ENCODE results near the gene PTPRM.

PTPRM gene

GRCh38 chr18:7618891-7619442 is 51.9 kb downstream of the PTPRM start:
- Mint-ChIP-seq H3K27ac (no peak overlapping the region), H3K9me3 (no peaks in the 10 kb centered on the region), H3K4me1 (no peaks in the 10 kb centered on the region), H3K27me3 (no peaks in the 10 kb centered on the region), H3K36me3 (no peaks in the 10 kb centered on the region), H3K4me3 (no peak overlapping the region)
- CTCF ChIA-PET: no interaction called here
- no peak for DNase-seq

GRCh38 chr18:7619676-7620075 is 52.6 kb downstream of the PTPRM start:
- Mint-ChIP-seq H3K4me1 (no peaks in the 10 kb centered on the region), H3K27me3 (no peaks in the 10 kb centered on the region), H3K36me3 (no peaks in the 10 kb centered on the region), H3K27ac (no peak overlapping the region), H3K9me3 (no peaks in the 10 kb centered on the region), H3K4me3 (no peak overlapping the region)
- no peak for DNase-seq
- CTCF ChIA-PET: interaction anchor here (0.6 kb wide), 1 partner anchor 41 kb away, joined by 3 read pairs; no protein-coding TSS in a partner anchor

DNA sequence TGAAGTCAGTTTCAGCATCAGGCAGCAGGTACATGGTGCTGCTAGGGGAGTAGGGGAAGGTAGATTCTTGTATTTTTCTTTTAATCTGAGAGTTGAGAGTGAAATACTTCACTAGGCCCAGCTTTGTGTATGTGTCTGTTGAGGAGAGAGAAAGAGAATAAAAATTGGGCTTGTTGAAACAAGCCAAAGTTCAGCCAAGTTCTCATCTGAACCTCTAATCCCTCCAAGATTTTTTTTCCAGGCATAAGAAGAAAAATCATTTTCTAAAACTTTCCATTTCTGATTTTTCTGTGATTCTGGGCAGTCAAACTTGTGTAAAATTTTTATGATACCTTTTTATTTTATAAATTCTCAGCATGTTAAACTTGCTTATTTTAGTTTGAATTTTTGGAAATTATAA is 55.6 kb downstream of the PTPRM start:
- Mint-ChIP-seq H3K27ac (no peak overlapping the region), H3K4me1 (no peaks in the 10 kb centered on the region), H3K9me3 (no peaks in the 10 kb centered on the region), H3K4me3 (no peak overlapping the region), H3K36me3 (no peaks in the 10 kb centered on the region), H3K27me3 (no peaks in the 10 kb centered on the region)
- DNase-seq: no peak
- CTCF ChIA-PET: no interaction called here

- Mint-ChIP-seq H3K4me1 (no peaks in the 10 kb centered on the region), H3K4me3 (no peak overlapping the region), H3K27ac (no peak overlapping the region), H3K9me3 (no peaks in the 10 kb centered on the region), H3K36me3 (no peaks in the 10 kb centered on the region), H3K27me3 (no peaks in the 10 kb centered on the region)
- CTCF ChIA-PET: interaction anchor here (0.7 kb wide), 1 partner anchor 41 kb away, joined by 3 read pairs; no protein-coding TSS in a partner anchor
- DNase-seq: no peak
Observed at GRCh38 chr18:7623681-7624080, 56.6 kb downstream of the PTPRM start.

GRCh38 chr18:7624697-7625096 is 57.6 kb downstream of the PTPRM start:
- H3K36me3 Mint-ChIP-seq: no peaks in the 10 kb centered on the region
- CTCF ChIA-PET: interaction anchor here (0.6 kb wide), 1 partner anchor 22 kb away, joined by 5 read pairs; no protein-coding TSS in a partner anchor
- no peaks in the 10 kb centered on the region for H3K9me3 Mint-ChIP-seq
- H3K4me1 Mint-ChIP-seq: no peaks in the 10 kb centered on the region
- H3K27ac Mint-ChIP-seq: no peak overlapping the region
- DNase-seq: no peak
- H3K4me3 Mint-ChIP-seq: no peak overlapping the region
- no peaks in the 10 kb centered on the region for H3K27me3 Mint-ChIP-seq

DNA sequence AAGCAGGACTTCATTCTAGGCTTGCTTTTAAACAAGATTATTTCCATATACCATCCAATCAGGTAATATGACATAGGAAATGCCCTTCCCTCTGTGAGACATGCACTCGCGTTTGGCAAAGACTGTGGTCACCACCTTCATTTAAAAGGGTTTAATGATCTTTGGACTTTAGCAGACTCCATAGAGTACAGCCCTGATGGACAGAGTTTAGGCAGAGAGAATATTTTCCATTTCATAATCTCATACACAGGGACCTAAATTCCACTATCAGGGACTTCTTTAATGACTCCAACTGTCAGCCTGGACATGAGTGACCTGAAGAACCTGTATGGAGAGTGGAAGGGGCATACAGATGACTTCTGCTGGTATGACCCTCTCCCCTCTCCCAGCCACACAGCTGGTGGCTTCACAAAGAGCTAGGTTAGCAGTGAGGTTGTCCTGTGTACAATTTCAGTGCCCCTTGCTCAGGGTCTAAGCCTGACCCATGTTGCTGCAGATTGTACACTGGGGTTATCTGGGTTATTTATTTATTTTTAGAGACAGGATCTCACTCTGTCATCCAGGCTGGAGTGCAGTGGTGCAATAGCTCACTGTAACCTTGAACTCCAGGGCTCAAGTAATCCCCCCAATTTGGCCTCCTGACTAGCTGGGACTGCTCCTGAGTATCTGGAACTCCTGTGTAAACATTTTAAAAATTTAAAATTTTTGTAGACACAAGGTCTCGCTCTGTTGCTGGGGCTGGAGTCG is 59.2 kb downstream of the PTPRM start:
- no peak overlapping the region for H3K27ac Mint-ChIP-seq
- no peaks in the 10 kb centered on the region for H3K27me3 Mint-ChIP-seq

DNA sequence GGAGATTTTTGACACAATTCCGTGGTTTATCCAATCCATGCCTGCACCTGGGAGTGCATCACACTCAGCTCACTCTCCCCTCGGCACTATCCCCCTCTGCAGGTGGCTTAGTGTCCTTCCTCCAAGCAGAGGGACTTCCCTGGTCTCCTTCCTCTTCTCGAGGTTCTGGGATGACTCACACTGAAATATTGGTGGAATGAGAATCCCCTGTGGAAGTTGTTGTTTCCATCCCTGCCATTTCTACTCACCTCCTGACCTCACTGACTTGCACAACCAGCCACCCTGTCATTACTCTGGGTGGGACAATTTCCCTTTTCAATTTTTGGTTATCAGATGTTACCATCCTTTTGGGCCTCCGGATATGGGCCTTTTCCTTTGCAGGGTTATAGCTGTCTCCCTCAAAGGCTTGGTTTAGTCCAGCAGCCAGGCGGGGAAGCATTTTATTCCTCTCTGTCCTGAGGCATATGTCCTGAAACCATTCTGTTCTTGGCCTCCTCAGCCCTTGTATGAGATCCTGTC is 59.9 kb downstream of the PTPRM start:
- no peak for DNase-seq
- no peaks in the 10 kb centered on the region for H3K9me3 Mint-ChIP-seq
- CTCF ChIA-PET: no interaction called here
- H3K27me3 Mint-ChIP-seq: no peaks in the 10 kb centered on the region
- H3K36me3 Mint-ChIP-seq: no peaks in the 10 kb centered on the region
- H3K27ac Mint-ChIP-seq: no peak overlapping the region
- no peaks in the 10 kb centered on the region for H3K4me1 Mint-ChIP-seq
- no peak overlapping the region for H3K4me3 Mint-ChIP-seq

More for the DNA sequence above, 59.2 kb downstream of the PTPRM start:
- no peaks in the 10 kb centered on the region for H3K36me3 Mint-ChIP-seq
- no peak overlapping the region for H3K4me3 Mint-ChIP-seq
- CTCF ChIA-PET: no interaction called here
- H3K9me3 Mint-ChIP-seq: no peaks in the 10 kb centered on the region
- no peak for DNase-seq
- no peaks in the 10 kb centered on the region for H3K4me1 Mint-ChIP-seq

- Mint-ChIP-seq H3K27me3 (no peaks in the 10 kb centered on the region), H3K27ac (no peak overlapping the region), H3K4me1 (no peaks in the 10 kb centered on the region), H3K36me3 (no peaks in the 10 kb centered on the region), H3K9me3 (no peaks in the 10 kb centered on the region), H3K4me3 (no peak overlapping the region)
- CTCF ChIA-PET: no interaction called here
- no peak for DNase-seq
Observed at GRCh38 chr18:7629416-7629815, 62.3 kb downstream of the PTPRM start.

DNA sequence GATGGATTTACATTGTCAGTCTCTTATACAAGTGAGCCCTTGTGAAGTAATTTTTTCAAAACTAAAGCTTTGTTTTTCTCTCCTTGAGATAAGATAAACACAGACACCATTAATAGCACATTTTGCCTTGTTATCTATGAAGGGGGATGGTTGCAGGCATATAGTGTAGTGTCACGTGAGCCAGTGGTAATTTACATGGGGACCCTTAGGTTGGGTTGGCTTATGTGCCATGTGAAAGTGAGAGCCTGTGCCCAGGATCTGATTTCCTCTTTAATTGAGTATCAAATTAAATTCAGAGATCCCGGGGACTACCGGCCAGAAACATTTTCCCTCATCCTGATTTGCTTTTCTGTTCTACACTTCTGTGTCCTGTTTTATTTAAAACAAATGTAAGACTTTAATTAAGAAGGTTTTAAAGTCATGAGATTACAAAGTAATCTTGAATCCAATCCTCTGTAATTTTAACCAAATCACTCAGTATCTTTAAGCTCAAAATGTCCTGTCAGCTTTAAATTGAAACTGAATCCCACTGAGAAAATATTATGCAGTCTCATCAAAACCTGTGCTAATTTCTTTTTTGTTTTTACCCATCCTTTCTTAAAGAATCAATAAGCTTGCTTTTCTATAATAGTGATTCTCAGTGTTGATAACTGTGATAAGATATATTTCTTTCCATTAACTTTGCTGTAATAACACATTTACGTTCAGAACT is 63.8 kb downstream of the PTPRM start:
- H3K4me1 Mint-ChIP-seq: no peaks in the 10 kb centered on the region
- no peaks in the 10 kb centered on the region for H3K36me3 Mint-ChIP-seq
- H3K27ac Mint-ChIP-seq: no peak overlapping the region
- CTCF ChIA-PET: no interaction called here
- no peak for DNase-seq
- H3K4me3 Mint-ChIP-seq: no peak overlapping the region
- H3K27me3 Mint-ChIP-seq: no peaks in the 10 kb centered on the region
- no peaks in the 10 kb centered on the region for H3K9me3 Mint-ChIP-seq

GRCh38 chr18:7632152-7633098 is 65.3 kb downstream of the PTPRM start:
- Mint-ChIP-seq H3K9me3 (no peaks in the 10 kb centered on the region), H3K4me3 (no peak overlapping the region), H3K4me1 (no peaks in the 10 kb centered on the region), H3K36me3 (no peaks in the 10 kb centered on the region), H3K27me3 (no peaks in the 10 kb centered on the region), H3K27ac (no peak overlapping the region)
- DNase-seq: no peak
- CTCF ChIA-PET: no interaction called here

DNA sequence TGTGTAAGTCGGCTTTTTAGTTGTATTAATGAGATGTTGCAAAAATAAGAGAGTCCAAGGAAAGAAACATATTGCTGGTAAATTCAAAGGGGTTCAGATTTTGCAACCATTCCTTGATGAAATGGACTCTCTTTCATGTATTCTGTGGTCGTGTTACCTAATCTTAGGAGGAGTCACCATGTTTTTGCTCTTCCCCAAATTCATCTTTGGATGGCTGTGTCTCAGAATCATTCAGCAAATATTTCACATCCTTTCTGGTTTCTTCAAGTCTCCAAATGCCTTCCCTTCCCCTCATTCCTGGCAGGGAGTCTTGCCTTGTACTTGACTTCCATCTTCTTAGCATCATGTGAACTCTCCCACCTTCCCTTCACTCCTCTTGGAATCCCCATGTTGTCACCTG is 66.1 kb downstream of the PTPRM start:
- Mint-ChIP-seq H3K9me3 (no peaks in the 10 kb centered on the region), H3K4me1 (no peaks in the 10 kb centered on the region)
- CTCF ChIA-PET: no interaction called here

GRCh38 chr18:7635948-7636347 is 68.8 kb downstream of the PTPRM start:
- H3K9me3 Mint-ChIP-seq: no peaks in the 10 kb centered on the region
- no peak overlapping the region for H3K4me3 Mint-ChIP-seq
- no peaks in the 10 kb centered on the region for H3K36me3 Mint-ChIP-seq
- CTCF ChIA-PET: no interaction called here
- H3K4me1 Mint-ChIP-seq: no peaks in the 10 kb centered on the region
- H3K27me3 Mint-ChIP-seq: no peaks in the 10 kb centered on the region
- no peak overlapping the region for H3K27ac Mint-ChIP-seq
- DNase-seq: no peak

More for the DNA sequence above, 66.1 kb downstream of the PTPRM start:
- Mint-ChIP-seq H3K36me3 (no peaks in the 10 kb centered on the region), H3K27me3 (no peaks in the 10 kb centered on the region), H3K27ac (no peak overlapping the region), H3K4me3 (no peak overlapping the region)
- no peak for DNase-seq

- H3K4me1 Mint-ChIP-seq: no peaks in the 10 kb centered on the region
- H3K27me3 Mint-ChIP-seq: no peaks in the 10 kb centered on the region
- no peak for DNase-seq
- H3K9me3 Mint-ChIP-seq: no peaks in the 10 kb centered on the region
- no peak overlapping the region for H3K4me3 Mint-ChIP-seq
- no peaks in the 10 kb centered on the region for H3K36me3 Mint-ChIP-seq
- no peak overlapping the region for H3K27ac Mint-ChIP-seq
- CTCF ChIA-PET: no interaction called here
Observed at GRCh38 chr18:7637269-7637668, 70.2 kb downstream of the PTPRM start.

DNA sequence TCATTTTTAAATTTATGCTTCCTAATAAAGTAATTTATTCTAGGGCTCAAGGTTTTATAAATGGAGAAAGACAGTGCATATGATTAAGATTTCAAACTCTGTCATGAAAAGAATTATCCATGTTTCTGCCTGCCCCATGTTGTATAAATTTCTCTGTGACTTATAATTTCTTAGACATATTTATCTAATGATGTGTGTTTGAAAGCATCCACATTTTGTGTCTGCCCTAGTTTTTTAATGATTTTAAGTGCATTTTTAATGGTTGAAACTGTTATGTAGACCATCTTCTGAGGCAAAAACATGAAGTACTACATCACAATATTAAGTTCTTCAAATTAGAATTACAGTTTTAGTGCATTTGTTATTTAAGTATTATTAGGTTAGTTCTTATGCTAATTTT is 71.2 kb downstream of the PTPRM start:
- DNase-seq: no peak
- H3K27me3 Mint-ChIP-seq: no peaks in the 10 kb centered on the region
- no peaks in the 10 kb centered on the region for H3K4me1 Mint-ChIP-seq
- no peak overlapping the region for H3K4me3 Mint-ChIP-seq
- CTCF ChIA-PET: no interaction called here
- no peak overlapping the region for H3K27ac Mint-ChIP-seq
- H3K9me3 Mint-ChIP-seq: no peaks in the 10 kb centered on the region
- H3K36me3 Mint-ChIP-seq: no peaks in the 10 kb centered on the region
